ENCODE results near the gene TMEM117. TPM values are rescaled to one million over a fixed set of nuclear protein-coding genes. Genes with fewer than 3 reads are reported as not detected.

Gene TMEM117
- total and polyA plus RNA-seq, 2 donors (not counting 3 experiments of a cell fraction or from before 2014, with no cell fraction given) = 1.2 to 3.8 TPM

DNA sequence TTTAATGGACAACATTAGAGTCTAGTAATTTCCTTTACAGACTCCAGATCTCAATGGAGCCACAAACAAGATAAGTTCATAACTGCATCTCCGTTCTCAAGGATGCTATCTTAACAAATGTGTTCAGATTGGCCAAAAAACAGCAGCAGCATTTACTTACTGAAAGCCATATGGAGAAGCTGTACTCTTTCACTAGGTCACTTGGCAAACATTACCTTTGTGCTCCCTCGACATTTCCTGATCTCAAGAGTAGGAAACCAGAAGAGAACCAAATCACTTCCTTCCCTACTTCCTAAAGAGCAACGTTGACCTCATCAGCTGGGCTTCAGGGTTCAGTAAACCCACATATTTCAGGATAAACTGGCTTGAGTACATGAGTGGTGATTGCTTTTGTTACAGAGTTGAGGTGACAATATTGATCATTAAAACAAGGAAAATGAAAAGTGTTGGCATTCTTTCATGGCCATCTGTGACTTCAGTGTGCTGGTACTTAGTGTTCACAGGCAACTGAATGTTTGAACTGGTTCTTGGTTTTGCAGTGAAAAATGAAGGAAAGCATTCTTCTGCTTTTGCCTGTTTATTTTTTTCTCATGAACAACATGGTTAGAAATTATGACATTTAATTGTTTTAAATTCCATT is 449.6 kb downstream of the TMEM117 start:
- DNase-seq (ENCODE audit: low read depth, low spot score) (peak; percentile 13), FAIRE-seq (no peak)
- H2AFZ ChIP-seq (ENCODE audit: low read depth, low read length) = no peak overlapping the region
- no peak overlapping the region for H3K4me2 ChIP-seq (ENCODE audit: insufficient read depth, low read length)
- no peak overlapping the region for H3K9ac ChIP-seq (replicated peaks; ENCODE audit: extremely low read depth, insufficient read depth, low read length)
- H3K27ac ChIP-seq (ENCODE audit: insufficient read depth, low read depth, low read length) = no peak overlapping the region
- intact Hi-C loops (cut with micrococcal nuclease) = no loop called here
- H3K36me3 ChIP-seq (ENCODE audit: control insufficient read depth in 2 of 2, extremely low read depth in 1 of 2, insufficient read depth in 2 of 2, low read length in 2 of 2) = no peaks in the 10 kb centered on the region
- no peaks in the 10 kb centered on the region for H3K9me1 ChIP-seq (replicated peaks; ENCODE audit: control insufficient read depth, extremely low read depth, insufficient read depth, low read length)
- CTCF ChIA-PET = no interaction called here
- no peak overlapping the region for H3K4me3 ChIP-seq (replicated peaks in 1 of 3; ENCODE audit: insufficient read depth in 1 of 3, low read depth in 1 of 3, low read length in 3 of 3)
- no peaks in the 10 kb centered on the region for H4K20me1 ChIP-seq (replicated peaks; ENCODE audit: control insufficient read depth, extremely low read depth, insufficient read depth, low read length)
- dilution Hi-C loops (cut with MboI; ENCODE audit: extremely low pct_ligation_motif_present, low sequenced_read_pairs) = no loop called here
- no TSS peak for BruUV-seq (replicated peaks)
- no peaks in the 10 kb centered on the region for H3K9me3 ChIP-seq (replicated peaks; ENCODE audit: control insufficient read depth, insufficient read depth, low read length)
- H3K79me2 ChIP-seq (ENCODE audit: control insufficient read depth, insufficient read depth, low read length) = no peaks in the 10 kb centered on the region
- no peak for TF ChIP-seq FOS (IDR thresholded peaks at IDR 0.05; ENCODE audit: borderline replicate concordance, insufficient read depth, low read length)
- no peak for TF ChIP-seq MYC (IDR thresholded peaks at IDR 0.05; ENCODE audit: low read depth, low read length)
- TF ChIP-seq JUN (IDR thresholded peaks at IDR 0.05; ENCODE audit: borderline replicate concordance, insufficient read depth, insufficient read length, low read depth) = no peak
- TF ChIP-seq GATA2 (IDR thresholded peaks at IDR 0.05; ENCODE audit: insufficient read depth, insufficient read length, low read depth, low read length) = no peak
- no peak for TF ChIP-seq EZH2 (IDR thresholded peaks at IDR 0.05; ENCODE audit: borderline replicate concordance, low read depth, low read length, severe bottlenecking)
- POLR2A ChIA-PET = no interaction called here
- peaks cover 9% of the 10 kb centered on the region for H3K4me1 ChIP-seq (ENCODE audit: control insufficient read depth, extremely low read depth, insufficient read depth, low read length)
- no peaks in the 10 kb centered on the region for H3K27me3 ChIP-seq (ENCODE audit: control insufficient read depth in 2 of 2, insufficient read depth in 2 of 2, low read length in 2 of 2)

DNA sequence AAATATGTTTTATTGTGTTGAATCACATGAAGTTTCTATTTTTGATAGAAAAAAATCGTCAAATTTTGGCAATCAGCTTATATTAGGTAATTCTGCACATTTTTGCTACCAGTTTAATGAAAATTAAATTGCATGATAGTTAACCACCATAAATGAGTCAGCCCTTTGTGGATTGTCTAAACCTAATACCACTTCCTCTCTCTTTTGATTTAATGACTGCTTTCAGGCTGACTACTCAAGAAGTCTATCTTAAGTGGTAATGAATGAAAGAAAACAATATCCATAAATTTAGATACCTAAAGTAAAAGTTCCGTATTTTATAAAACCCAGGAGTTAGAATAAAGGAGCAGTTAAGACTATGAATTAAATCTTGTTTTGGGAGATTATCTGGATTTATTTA is 450.5 kb downstream of the TMEM117 start:
- Histone ChIP-seq H3K4me3 (replicated peaks in 1 of 3; ENCODE audit: insufficient read depth in 1 of 3, low read depth in 1 of 3, low read length in 3 of 3) (no peak overlapping the region), H3K4me1 (ENCODE audit: control insufficient read depth, extremely low read depth, insufficient read depth, low read length) (peaks cover 9% of the 10 kb centered on the region), H2AFZ (ENCODE audit: low read depth, low read length) (no peak overlapping the region), H3K9me1 (replicated peaks; ENCODE audit: control insufficient read depth, extremely low read depth, insufficient read depth, low read length) (no peaks in the 10 kb centered on the region), H3K36me3 (ENCODE audit: control insufficient read depth in 2 of 2, extremely low read depth in 1 of 2, insufficient read depth in 2 of 2, low read length in 2 of 2) (no peaks in the 10 kb centered on the region), H3K27ac (ENCODE audit: insufficient read depth, low read depth, low read length) (no peak overlapping the region), H3K4me2 (ENCODE audit: insufficient read depth, low read length) (no peak overlapping the region), H4K20me1 (replicated peaks; ENCODE audit: control insufficient read depth, extremely low read depth, insufficient read depth, low read length) (no peaks in the 10 kb centered on the region), H3K79me2 (ENCODE audit: control insufficient read depth, insufficient read depth, low read length) (no peaks in the 10 kb centered on the region), H3K9me3 (replicated peaks; ENCODE audit: control insufficient read depth, insufficient read depth, low read length) (no peaks in the 10 kb centered on the region), H3K9ac (replicated peaks; ENCODE audit: extremely low read depth, insufficient read depth, low read length) (no peak overlapping the region), H3K27me3 (ENCODE audit: control insufficient read depth in 2 of 2, insufficient read depth in 2 of 2, low read length in 2 of 2) (no peaks in the 10 kb centered on the region)
- ChIA-PET POLR2A (no interaction called here), CTCF (no interaction called here)
- no TSS peak for BruUV-seq (replicated peaks)
- intact Hi-C loops (cut with micrococcal nuclease) (no loop called here), dilution Hi-C loops (cut with MboI; ENCODE audit: extremely low pct_ligation_motif_present, low sequenced_read_pairs) (no loop called here)
- peak; percentile 1 for DNase-seq (ENCODE audit: low read depth, low spot score)
- TF ChIP-seq POLR2AphosphoS5 (IDR thresholded peaks at IDR 0.05; ENCODE audit: insufficient read depth, low read depth, low read length) (no peak), JUN (IDR thresholded peaks at IDR 0.05; ENCODE audit: borderline replicate concordance, insufficient read depth, insufficient read length, low read depth) (no peak), GATA2 (IDR thresholded peaks at IDR 0.05; ENCODE audit: insufficient read depth, insufficient read length, low read depth, low read length) (no peak), FOS (IDR thresholded peaks at IDR 0.05; ENCODE audit: borderline replicate concordance, insufficient read depth, low read length) (peak; percentile 13)
- no peak for FAIRE-seq

Measured in endothelial cell of umbilical vein (primary cell).